CD14-positive monocyte (primary cell): Measurements from ENCODE around the gene BEGAIN. TPM values are rescaled to one million over a fixed set of nuclear protein-coding genes. Genes with fewer than 3 reads are reported as not detected.

ENCODE experiments used
- DNase-seq, 3 donors: peaks; one replicate each; pipeline ENCODE4 v3.0.0-alpha.2; 2011 to 2022
- H2AFZ ChIP-seq: 2 replicates; pipeline ENCODE4 v1.6.0; 2012; ENCODE audit warnings: mild to moderate bottlenecking, low read depth, low read length, inconsistent platforms; ENCODE audit not compliant: insufficient read depth, poor library complexity, severe bottlenecking
- H3K27ac ChIP-seq, 2 donors: 1 replicate in 1 of 2; 2 replicates in 1 of 2; pipeline ENCODE4 v1.5.1; 2012 to 2013; ENCODE audit warnings: low read length in 2 of 2, control low read depth in 1 of 2, inconsistent platforms in 1 of 2, low read depth in 1 of 2, mild to moderate bottlenecking in 1 of 2
- H3K27me3 ChIP-seq, 2 donors: one replicate each; pipeline versions ENCODE4 v1.6.0 to v1.6.1; 2011 to 2013; ENCODE audit warnings: low read length in 2 of 2; ENCODE audit not compliant: control insufficient read depth in 2 of 2, insufficient read depth in 2 of 2
- H3K36me3 ChIP-seq, 2 donors: replicated peaks in 1 of 2; 1 replicate in 1 of 2; 2 replicates in 1 of 2; pipeline versions ENCODE4 v1.5.1 to v1.6.1; 2012 to 2013; ENCODE audit warnings: low read length in 2 of 2, control low read depth in 1 of 2, inconsistent platforms in 1 of 2, mild to moderate bottlenecking in 1 of 2; ENCODE audit not compliant: insufficient read depth in 2 of 2, control insufficient read depth in 1 of 2
- H3K4me1 ChIP-seq, 2 donors: 1 replicate in 1 of 2; 2 replicates in 1 of 2; pipeline versions ENCODE4 v1.5.1 to v1.6.1; 2012 to 2013; ENCODE audit warnings: low read length in 2 of 2, control low read depth in 1 of 2, inconsistent platforms in 1 of 2, mild to moderate bottlenecking in 1 of 2, moderate library complexity in 1 of 2; ENCODE audit not compliant: insufficient read depth in 2 of 2, control insufficient read depth in 1 of 2
- H3K4me2 ChIP-seq: replicated peaks from 2 replicates; pipeline ENCODE3; 2012; ENCODE audit warnings: low read length, moderate library complexity, mild to moderate bottlenecking; ENCODE audit not compliant: poor library complexity, severe bottlenecking; ENCODE audit errors: extremely low read depth
- H3K4me3 ChIP-seq, 3 experiments: fragments of 200-600 bp in 1 of 3; sonication (generic) in 1 of 3; replicated peaks in 1 of 3; 1 replicate in 2 of 3; 2 replicates in 1 of 3; pipeline ENCODE4 v1.5.1; 2011 to 2013; ENCODE audit warnings: low read length in 3 of 3, mild to moderate bottlenecking in 3 of 3, control low read depth in 2 of 3, low read depth in 2 of 3, inconsistent platforms in 1 of 3, moderate library complexity in 1 of 3
- H3K79me2 ChIP-seq: 2 replicates; pipeline ENCODE4 v1.6.0; 2012; ENCODE audit warnings: mild to moderate bottlenecking, control low read depth, inconsistent platforms, low read length, moderate library complexity; ENCODE audit not compliant: insufficient read depth
- H3K9ac ChIP-seq: 2 replicates; pipeline ENCODE4 v1.6.0; 2017; ENCODE audit warnings: low read length, mild to moderate bottlenecking; ENCODE audit not compliant: insufficient read depth, poor library complexity, severe bottlenecking
- H3K9me3 ChIP-seq, 2 donors: replicated peaks in 1 of 2; 1 replicate in 1 of 2; 2 replicates in 1 of 2; pipeline versions ENCODE4 v1.5.1 to v1.6.1; 2012 to 2013; ENCODE audit warnings: low read length in 2 of 2, control low read depth in 1 of 2; ENCODE audit not compliant: control insufficient read depth in 1 of 2, insufficient read depth in 1 of 2
- H4K20me1 ChIP-seq: 2 replicates; pipeline ENCODE4 v1.6.0; 2012; ENCODE audit warnings: mild to moderate bottlenecking, low read length, control low read depth, moderate library complexity; ENCODE audit not compliant: insufficient read depth
- H3K27ac Mint-ChIP-seq, 7 donors: one replicate each; pipeline ENCODE4 v1.8.0; 2020; ENCODE audit warnings: mild to moderate bottlenecking in 7 of 7, mixed read lengths in 7 of 7, moderate library complexity in 6 of 7, inconsistent platforms in 2 of 7
- H3K27me3 Mint-ChIP-seq, 3 donors: one replicate each; pipeline ENCODE4 v1.8.0; 2021 to 2022; ENCODE audit warnings: low read depth in 3 of 3, mild to moderate bottlenecking in 3 of 3, mixed read lengths in 3 of 3, moderate library complexity in 3 of 3, inconsistent platforms in 1 of 3
- H3K36me3 Mint-ChIP-seq, 2 donors: one replicate each; pipeline ENCODE4 v1.8.0; 2020; ENCODE audit warnings: mixed read lengths in 2 of 2, inconsistent platforms in 1 of 2, mild to moderate bottlenecking in 1 of 2
- H3K4me1 Mint-ChIP-seq: one replicate; pipeline ENCODE4 v1.8.0; 2020; ENCODE audit warnings: mild to moderate bottlenecking, mixed read lengths
- H3K4me3 Mint-ChIP-seq, 2 donors: one replicate each; pipeline ENCODE4 v1.8.0; 2020; ENCODE audit warnings: mild to moderate bottlenecking in 2 of 2, mixed read lengths in 2 of 2, moderate library complexity in 1 of 2
- H3K9me3 Mint-ChIP-seq, 7 donors: one replicate each; pipeline ENCODE4 v1.8.0; 2020 to 2022; ENCODE audit warnings: mixed read lengths in 7 of 7, mild to moderate bottlenecking in 6 of 7, moderate library complexity in 6 of 7, inconsistent platforms in 2 of 7
- WGBS: methylation state at CpG from one replicate; pipeline ENCODE4 v1.1.5; 2013; ENCODE audit warnings: missing lambda C conversion rate; ENCODE audit not compliant: insufficient coverage; 5-methylcytosine and 5-hydroxymethylcytosine counted together
- intact Hi-C, 2 donors: fragments of 100-400 bp; cut with micrococcal nuclease; formaldehyde crosslinking; loops; one replicate each; pipeline versions ENCODE4 v1.15.0 to v1.15.1; 2023
- polyA plus RNA-seq, 3 donors: library from polyadenylated mRNA; depleted of rRNA in 1 of 3; unstranded in 2 of 3; stranded (reverse) in 1 of 3; fragments of 300-500 nt in 2 of 3; fragments of >200 nt in 1 of 3; fragmentation: Illumina TruSeq in 2 of 3; gene quantifications; 1 replicate in 2 of 3; 2 replicates in 1 of 3; pipeline ENCODE4 v1.2.3, GENCODE V29; 2012 to 2021
- TF ChIP-seq, protein P1 (sequence below): fragments of 200-600 bp; IDR thresholded peaks from one replicate; pipeline ENCODE4 v1.8.0; 2022; ENCODE audit warnings: antibody characterized with exemption, mild to moderate bottlenecking

The BEGAIN gene
- polyA plus RNA-seq, 3 donors, result 0.25 to 0.45 TPM; not detected in 1

DNA sequence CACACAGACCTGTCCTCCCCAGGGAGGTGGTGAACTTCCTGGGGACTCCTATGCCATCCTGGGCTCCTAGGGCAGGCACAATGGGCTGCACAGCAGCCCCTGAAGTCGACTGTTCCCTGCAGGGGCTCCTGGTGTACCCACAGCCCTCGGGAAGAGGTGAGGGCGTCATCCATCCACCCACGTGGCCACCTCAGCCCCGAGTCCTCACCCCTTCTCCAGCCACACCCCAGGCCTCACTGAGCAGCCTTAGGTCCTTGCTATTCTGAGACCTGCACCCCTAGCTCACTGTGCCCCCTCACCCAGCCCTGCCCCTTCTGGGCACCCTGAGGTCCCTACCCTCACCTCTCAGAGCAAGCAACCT lies 38.9 kb downstream of the BEGAIN start:
- TF ChIP-seq, protein P1, sequence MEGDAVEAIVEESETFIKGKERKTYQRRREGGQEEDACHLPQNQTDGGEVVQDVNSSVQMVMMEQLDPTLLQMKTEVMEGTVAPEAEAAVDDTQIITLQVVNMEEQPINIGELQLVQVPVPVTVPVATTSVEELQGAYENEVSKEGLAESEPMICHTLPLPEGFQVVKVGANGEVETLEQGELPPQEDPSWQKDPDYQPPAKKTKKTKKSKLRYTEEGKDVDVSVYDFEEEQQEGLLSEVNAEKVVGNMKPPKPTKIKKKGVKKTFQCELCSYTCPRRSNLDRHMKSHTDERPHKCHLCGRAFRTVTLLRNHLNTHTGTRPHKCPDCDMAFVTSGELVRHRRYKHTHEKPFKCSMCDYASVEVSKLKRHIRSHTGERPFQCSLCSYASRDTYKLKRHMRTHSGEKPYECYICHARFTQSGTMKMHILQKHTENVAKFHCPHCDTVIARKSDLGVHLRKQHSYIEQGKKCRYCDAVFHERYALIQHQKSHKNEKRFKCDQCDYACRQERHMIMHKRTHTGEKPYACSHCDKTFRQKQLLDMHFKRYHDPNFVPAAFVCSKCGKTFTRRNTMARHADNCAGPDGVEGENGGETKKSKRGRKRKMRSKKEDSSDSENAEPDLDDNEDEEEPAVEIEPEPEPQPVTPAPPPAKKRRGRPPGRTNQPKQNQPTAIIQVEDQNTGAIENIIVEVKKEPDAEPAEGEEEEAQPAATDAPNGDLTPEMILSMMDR, result no peak
- H3K36me3 ChIP-seq, result no peaks in the 10 kb centered on the region
- H3K4me1 ChIP-seq, result peaks cover 30 to 32% of the 10 kb centered on the region in 2 donors
- no peaks in the 10 kb centered on the region for H3K9me3 ChIP-seq
- no peak overlapping the region for H3K4me3 Mint-ChIP-seq
- no peak overlapping the region for H2AFZ ChIP-seq
- H3K27ac Mint-ChIP-seq, result peak overlapping the region; percentile 33 to 99 (median 94)
- H3K4me3 ChIP-seq, result no peak overlapping the region
- H3K27me3 ChIP-seq, result no peaks in the 10 kb centered on the region
- H3K9ac ChIP-seq, result no peak overlapping the region
- H3K4me2 ChIP-seq, result peak overlapping the region; percentile 78
- H3K27me3 Mint-ChIP-seq, result peaks cover 6 to 26% (median 21%) of the 10 kb centered on the region in 3 donors
- H3K4me1 Mint-ChIP-seq, result peaks cover 41% of the 10 kb centered on the region
- H4K20me1 ChIP-seq, result no peaks in the 10 kb centered on the region
- H3K27ac ChIP-seq, result peak overlapping the region; percentile 78 to 99
- no peak for DNase-seq
- 64% methylated on average over 5 of the region's 5 CpGs for WGBS
- intact Hi-C loops, result loop anchor here (5.0 to 10.0 kb wide), 3 partner anchors 69 to 163 kb away; no protein-coding TSS in a partner anchor
- no peaks in the 10 kb centered on the region for H3K36me3 Mint-ChIP-seq
- H3K9me3 Mint-ChIP-seq, result peaks cover 0 to 3% (median 0%) of the 10 kb centered on the region in 7 donors
- H3K79me2 ChIP-seq, result no peaks in the 10 kb centered on the region

DNA sequence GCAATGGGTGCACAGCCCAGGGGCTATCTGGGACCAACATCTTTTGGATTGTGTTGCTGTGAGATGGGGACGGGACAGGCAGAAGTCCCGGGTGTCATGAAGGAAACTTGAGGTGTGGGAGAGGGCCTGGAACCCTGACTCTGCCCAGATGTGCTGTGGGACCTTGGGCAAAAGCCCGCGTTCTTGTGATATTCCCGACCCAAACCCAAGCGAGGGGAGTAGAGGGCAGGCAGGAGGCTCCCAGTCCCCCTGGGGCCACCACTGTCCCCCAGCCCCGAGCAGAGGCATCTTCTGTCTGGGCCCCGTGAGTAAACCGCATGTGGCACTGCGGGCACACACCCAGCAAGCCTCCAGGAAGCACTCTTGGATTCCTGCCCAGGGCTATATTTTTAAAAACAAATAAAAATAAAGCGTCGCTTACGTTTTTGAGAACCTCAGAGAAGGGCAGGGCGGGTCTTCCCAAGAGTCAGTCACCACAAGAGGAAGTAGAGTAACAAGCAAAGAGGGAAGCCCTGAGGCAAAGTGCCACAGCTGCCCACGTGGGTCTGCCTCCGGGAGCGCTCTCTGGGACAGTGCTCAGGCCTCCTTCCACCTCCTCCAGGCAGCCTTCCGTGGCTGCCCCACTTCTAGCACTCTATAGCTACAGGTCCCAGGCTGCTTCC lies 39.5 kb downstream of the BEGAIN start:
- Histone ChIP-seq H3K4me2 (peak overlapping the region; percentile 78), H4K20me1 (no peaks in the 10 kb centered on the region), H3K79me2 (no peaks in the 10 kb centered on the region), H3K36me3 (no peaks in the 10 kb centered on the region), H3K27me3 (no peaks in the 10 kb centered on the region), H2AFZ (peak overlapping the region; percentile 49), H3K9ac (peak overlapping the region; percentile 35), H3K4me1 (peaks cover 28 to 32% of the 10 kb centered on the region in 2 donors), H3K9me3 (no peaks in the 10 kb centered on the region), H3K27ac (peak overlapping the region; percentile 78 to 99), H3K4me3 (peak overlapping the region in 1 of 3 experiments; percentile 71)
- H3K27me3 Mint-ChIP-seq, result peaks cover 6 to 25% (median 17%) of the 10 kb centered on the region in 3 donors
- 0% methylated on average over 17 of the region's 18 CpGs for WGBS
- H3K4me1 Mint-ChIP-seq, result peaks cover 39% of the 10 kb centered on the region
- peak; percentile 86 to 95 (median 93) for DNase-seq
- H3K4me3 Mint-ChIP-seq, result peak overlapping the region; percentile 84 to 93
- peaks cover 0 to 3% (median 0%) of the 10 kb centered on the region in 7 donors for H3K9me3 Mint-ChIP-seq
- no peaks in the 10 kb centered on the region for H3K36me3 Mint-ChIP-seq
- H3K27ac Mint-ChIP-seq, result peak overlapping the region; percentile 87 to 99 (median 94)
- intact Hi-C loops, result loop anchor here (5.0 to 10.0 kb wide), 3 partner anchors 70 to 163 kb away; no protein-coding TSS in a partner anchor
- TF ChIP-seq, protein P1, result no peak
